PFSK-1 (cell line): ENCODE measurements around the gene AJAP1.

Experiments used
- FOXP2 ChIP-seq: optimal IDR thresholded peaks from 2 replicates; pipeline ENCODE3; 2011; ENCODE audit warnings: borderline replicate concordance, control low read depth, inconsistent platforms; ENCODE audit not compliant: insufficient read depth; ENCODE audit errors: extremely low read length, extremely low read depth
- POLR2AphosphoS5 ChIP-seq: IDR thresholded peaks from 2 replicates; pipeline ENCODE4 v1.6.1; 2012; ENCODE audit warnings: low read depth, mild to moderate bottlenecking, control low read depth, low read length, moderate library complexity
- REST ChIP-seq, 2 experiments: IDR thresholded peaks; 2 replicates each; pipeline versions ENCODE4 v1.6.1 to v1.8.0; 2011 to 2012; ENCODE audit warnings: low read depth in 2 of 2, low read length in 2 of 2, control low read depth in 1 of 2, inconsistent platforms in 1 of 2, mild to moderate bottlenecking in 1 of 2, moderate library complexity in 1 of 2; ENCODE audit not compliant: insufficient read depth in 1 of 2
- SIN3A ChIP-seq: IDR thresholded peaks from 2 replicates; pipeline ENCODE4 v1.6.1; 2012; ENCODE audit warnings: mild to moderate bottlenecking, low read length, moderate library complexity, borderline replicate concordance; ENCODE audit not compliant: insufficient read depth
- TAF1 ChIP-seq: IDR thresholded peaks from 2 replicates; pipeline ENCODE4 v1.6.1; 2012; ENCODE audit warnings: low read length, control low read depth, borderline replicate concordance; ENCODE audit not compliant: insufficient read depth

Gene AJAP1

DNA sequence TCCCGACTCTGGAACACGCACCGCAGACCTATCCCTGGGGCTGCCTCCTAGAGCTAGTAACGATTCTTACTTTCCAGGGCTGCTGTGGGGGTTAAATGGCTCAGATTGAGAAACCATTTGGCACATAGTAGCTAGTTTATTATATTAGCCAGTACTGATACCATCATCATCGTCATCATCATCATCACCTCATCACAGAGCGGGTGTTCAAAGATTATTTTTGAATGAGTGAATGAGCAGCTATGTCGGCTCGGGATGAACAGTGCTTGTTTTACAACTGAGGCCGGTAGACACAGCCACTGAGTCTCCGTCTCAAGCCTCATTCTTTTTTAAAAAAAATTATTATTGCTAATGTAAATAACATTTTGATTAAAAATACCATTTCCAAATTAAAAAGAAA lies 13.5 kb upstream of the AJAP1 start:
- TF ChIP-seq FOXP2 (no peak), POLR2AphosphoS5 (no peak), TAF1 (no peak), SIN3A (no peak), REST (IDR thresholded peaks at IDR 0.05; ENCODE audit: insufficient read depth in 1 of 2, low read depth in 2 of 2, low read length in 2 of 2) (no peak)

DNA sequence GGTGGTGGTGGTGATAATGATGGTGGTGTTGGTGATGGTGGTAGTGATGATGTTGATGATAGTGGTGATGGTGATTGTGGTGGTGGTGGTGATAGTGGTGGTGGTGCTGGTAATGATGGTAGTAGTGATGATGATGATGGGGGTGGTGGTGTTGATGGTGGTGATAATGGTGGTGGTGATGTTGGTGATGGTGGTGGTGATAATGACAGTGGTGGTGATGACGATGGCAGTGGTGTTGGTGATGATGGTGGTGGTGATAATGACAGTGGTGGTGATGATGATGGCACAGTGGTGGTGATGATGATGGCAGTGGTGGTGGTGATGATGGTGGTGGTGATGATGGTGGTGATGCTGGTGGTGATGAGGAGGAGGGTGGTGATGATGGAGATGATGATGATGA lies 7.0 kb upstream of the AJAP1 start:
- TF ChIP-seq TAF1 (no peak), REST (IDR thresholded peaks at IDR 0.05; ENCODE audit: insufficient read depth in 1 of 2, low read depth in 2 of 2, low read length in 2 of 2) (no peak), FOXP2 (no peak), POLR2AphosphoS5 (no peak), SIN3A (no peak)

DNA sequence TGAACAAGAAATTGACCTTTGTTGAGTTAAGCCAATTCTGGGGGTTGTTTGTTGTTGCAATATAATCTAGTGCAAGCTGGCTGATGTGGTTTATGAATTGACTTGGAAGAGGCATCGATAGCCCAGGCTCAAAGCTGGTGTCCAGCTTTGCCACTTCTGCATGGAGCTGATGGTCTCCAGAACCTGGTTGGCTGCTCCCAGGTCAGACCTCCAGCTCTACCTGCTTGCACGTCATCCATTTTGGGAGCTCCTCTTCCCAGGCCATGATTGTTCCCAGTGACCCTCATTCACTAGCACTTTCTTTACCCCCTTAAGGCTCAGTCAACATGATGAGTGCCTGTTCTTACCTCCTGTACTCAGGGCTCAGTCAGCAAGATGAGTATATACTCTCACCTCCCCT lies 5.8 kb upstream of the AJAP1 start:
- TF ChIP-seq TAF1 (no peak), POLR2AphosphoS5 (no peak), REST (IDR thresholded peaks at IDR 0.05; ENCODE audit: insufficient read depth in 1 of 2, low read depth in 2 of 2, low read length in 2 of 2) (no peak), FOXP2 (no peak), SIN3A (no peak)

GRCh38 chr1:4650481-4650880 lies 3.9 kb upstream of the AJAP1 start:
- no peak for TF ChIP-seq REST (IDR thresholded peaks at IDR 0.05; ENCODE audit: insufficient read depth in 1 of 2, low read depth in 2 of 2, low read length in 2 of 2)
- TF ChIP-seq SIN3A = no peak
- TF ChIP-seq TAF1 = no peak
- TF ChIP-seq FOXP2 = no peak
- TF ChIP-seq POLR2AphosphoS5 = no peak

- TF ChIP-seq TAF1 (no peak), REST (IDR thresholded peaks at IDR 0.05; ENCODE audit: insufficient read depth in 1 of 2, low read depth in 2 of 2, low read length in 2 of 2) (no peak), POLR2AphosphoS5 (no peak), SIN3A (no peak), FOXP2 (no peak)
Observed at GRCh38 chr1:4650981-4651380, 3.4 kb upstream of the AJAP1 start.
